GM12865 (cell line): ENCODE results near the gene SLC38A8.

Experiments used
- DNase-seq: peaks from one replicate; pipeline ENCODE4 v3.0.0; 2010; ENCODE audit warnings: low read depth
- H3K4me3 ChIP-seq: 2 replicates; pipeline ENCODE4 v1.5.1; 2011; ENCODE audit warnings: mild to moderate bottlenecking, low read depth, low read length, control low read depth
- TF ChIP-seq, protein P1 (sequence below): IDR thresholded peaks from 2 replicates; pipeline ENCODE4 v1.5.1; 2011; ENCODE audit warnings: low read length, control low read depth, low read depth, inconsistent platforms; ENCODE audit not compliant: insufficient read depth; ENCODE audit errors: missing control alignments

The SLC38A8 gene

DNA sequence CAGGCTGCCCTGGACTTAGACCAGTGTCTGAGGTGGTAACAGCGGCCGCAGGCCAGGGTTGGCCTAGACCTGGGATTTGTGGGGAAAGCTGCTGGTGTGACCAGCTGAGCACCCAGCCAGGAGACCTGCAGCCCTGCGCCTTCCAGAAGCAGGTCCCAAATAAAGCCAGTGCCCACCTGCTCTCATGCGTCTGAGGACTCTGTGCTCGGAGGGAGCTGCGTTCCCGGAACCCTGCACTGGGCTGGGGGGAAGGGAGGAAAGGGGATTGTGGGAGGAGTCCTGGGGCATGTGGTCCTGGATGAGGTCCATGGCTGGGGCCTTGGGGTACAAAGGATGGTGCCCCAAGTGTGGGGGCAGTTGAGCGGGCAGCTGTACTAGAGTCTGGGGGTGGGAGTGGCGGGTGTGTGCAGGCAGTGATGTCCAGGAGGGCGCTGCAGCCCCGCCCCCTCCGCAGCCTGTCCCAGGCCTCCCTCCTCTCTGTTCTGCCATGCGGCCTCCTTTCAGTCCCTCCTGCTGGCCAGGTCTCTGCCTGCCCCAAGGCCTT lies 76.4 kb downstream of the SLC38A8 start:
- TF ChIP-seq, protein P1, sequence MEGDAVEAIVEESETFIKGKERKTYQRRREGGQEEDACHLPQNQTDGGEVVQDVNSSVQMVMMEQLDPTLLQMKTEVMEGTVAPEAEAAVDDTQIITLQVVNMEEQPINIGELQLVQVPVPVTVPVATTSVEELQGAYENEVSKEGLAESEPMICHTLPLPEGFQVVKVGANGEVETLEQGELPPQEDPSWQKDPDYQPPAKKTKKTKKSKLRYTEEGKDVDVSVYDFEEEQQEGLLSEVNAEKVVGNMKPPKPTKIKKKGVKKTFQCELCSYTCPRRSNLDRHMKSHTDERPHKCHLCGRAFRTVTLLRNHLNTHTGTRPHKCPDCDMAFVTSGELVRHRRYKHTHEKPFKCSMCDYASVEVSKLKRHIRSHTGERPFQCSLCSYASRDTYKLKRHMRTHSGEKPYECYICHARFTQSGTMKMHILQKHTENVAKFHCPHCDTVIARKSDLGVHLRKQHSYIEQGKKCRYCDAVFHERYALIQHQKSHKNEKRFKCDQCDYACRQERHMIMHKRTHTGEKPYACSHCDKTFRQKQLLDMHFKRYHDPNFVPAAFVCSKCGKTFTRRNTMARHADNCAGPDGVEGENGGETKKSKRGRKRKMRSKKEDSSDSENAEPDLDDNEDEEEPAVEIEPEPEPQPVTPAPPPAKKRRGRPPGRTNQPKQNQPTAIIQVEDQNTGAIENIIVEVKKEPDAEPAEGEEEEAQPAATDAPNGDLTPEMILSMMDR = no peak
- no peak overlapping the region for H3K4me3 ChIP-seq
- DNase-seq = no peak

DNA sequence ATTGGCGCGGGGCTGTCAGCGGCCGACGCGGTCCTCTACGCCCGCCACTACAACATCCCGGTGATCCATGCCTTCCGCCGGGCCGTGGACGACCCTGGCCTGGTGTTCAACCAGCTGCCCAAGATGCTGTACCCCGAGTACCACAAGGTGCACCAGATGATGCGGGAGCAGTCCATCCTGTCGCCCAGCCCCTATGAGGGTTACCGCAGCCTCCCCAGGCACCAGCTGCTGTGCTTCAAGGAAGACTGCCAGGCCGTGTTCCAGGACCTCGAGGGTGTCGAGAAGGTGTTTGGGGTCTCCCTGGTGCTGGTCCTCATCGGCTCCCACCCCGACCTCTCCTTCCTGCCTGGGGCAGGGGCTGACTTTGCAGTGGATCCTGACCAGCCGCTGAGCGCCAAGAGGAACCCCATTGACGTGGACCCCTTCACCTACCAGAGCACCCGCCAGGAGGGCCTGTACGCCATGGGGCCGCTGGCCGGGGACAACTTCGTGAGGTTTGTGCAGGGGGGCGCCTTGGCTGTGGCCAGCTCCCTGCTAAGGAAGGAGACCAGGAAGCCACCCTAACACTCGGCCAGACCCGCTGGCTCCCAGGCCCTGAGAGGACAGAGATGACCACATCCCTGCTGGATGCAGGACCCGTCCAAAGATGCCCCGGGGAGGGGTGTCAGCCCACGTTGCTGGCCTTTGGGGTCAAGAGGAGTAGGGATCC lies 77.0 kb downstream of the SLC38A8 start:
- TF ChIP-seq, protein P1 = no peak
- H3K4me3 ChIP-seq = no peak overlapping the region
- DNase-seq = no peak

DNA sequence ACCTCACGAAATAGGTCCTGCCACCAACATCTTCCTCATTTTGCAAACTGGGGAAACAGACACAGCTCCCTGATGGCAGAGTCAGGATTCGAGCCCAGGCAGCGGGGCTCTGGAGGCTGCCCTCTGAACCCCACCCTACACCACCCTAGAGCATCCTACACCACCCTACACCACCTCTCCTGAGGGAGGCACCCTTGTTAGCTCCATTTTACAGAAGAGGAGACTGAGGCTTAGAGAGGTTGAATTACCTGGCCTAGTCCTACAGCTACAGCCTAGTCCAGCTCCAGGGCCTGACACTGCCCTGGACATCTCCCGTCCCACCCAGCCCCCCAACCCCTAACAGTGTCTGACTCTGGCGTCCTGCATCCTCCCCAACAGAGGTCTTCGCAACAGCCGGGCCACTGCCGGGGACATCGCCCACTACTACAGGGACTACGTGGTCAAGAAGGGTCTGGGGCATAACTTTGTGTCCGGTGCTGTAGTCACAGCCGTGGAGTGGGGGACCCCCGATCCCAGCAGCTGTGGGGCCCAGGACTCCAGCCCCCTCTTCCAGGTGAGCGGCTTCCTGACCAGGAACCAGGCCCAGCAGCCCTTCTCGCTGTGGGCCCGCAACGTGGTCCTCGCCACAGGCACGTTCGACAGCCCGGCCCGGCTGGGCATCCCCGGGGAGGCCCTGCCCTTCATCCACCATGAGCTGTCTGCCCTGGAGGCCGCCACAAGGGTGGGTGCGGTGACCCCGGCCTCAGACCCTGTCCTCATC lies 77.7 kb downstream of the SLC38A8 start:
- TF ChIP-seq, protein P1 = no peak
- H3K4me3 ChIP-seq = no peak overlapping the region

DNA sequence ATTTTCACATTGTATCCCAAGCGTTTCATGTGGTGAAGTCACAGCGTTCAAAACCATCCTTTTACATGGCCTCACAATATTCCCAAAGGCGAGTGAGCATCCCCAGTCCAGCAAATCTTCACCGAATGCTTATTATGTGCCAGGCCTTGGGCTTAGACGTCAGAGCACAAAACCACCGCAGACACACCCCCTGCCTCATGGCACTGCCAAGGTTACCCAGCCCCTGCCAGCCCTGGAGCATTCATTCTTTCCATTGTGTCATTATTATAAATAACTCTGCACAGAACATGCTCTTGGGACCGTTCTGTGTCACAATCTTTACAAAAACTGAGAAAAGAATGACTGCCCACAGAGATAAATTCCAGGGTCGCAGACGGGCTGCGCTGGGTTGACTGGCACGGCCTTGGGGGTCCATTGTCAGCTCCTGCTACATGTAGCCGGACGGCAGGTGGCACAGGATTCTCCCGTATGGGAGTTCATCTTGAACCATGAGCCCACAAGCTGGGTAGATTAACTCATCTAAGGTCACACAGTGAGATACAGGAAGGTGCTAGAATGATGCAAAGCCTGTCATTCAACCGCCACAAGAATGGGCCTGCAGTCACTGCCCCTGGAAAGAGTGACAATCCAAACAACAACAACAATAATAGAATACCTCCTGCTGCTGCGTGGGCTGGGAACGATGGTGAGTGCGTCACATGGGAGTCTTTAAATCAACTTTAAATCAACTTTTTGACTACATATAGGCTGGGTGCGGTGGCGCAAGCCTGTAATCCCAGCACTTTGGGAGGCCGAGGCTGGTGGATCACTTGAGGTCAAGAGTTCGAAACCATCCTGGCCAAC lies 79.1 kb downstream of the SLC38A8 start:
- TF ChIP-seq, protein P1 = no peak
- no peak for DNase-seq
- H3K4me3 ChIP-seq = no peak overlapping the region

More for the DNA sequence above, 77.7 kb downstream of the SLC38A8 start:
- no peak for DNase-seq

DNA sequence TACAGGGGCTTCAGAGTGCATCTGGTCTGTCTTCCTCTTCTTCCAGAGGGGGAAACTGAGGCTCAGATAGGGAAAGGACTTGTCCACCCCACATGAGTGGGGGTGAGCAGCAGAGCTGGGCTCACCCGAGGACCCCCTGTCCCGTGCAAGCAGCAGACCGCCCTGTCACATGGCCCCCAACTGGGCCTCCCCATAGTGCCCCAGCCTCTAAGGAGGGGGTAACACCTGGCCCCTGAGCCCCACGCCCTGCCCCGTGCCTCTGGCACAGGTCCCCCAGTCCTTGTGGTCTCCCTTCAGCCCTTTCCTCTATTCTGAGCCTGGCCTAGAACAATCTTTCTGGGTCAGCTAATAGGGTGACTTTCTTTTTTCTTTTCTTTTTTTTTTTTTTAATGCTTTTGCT lies 81.0 kb downstream of the SLC38A8 start:
- TF ChIP-seq, protein P1 = no peak
- H3K4me3 ChIP-seq = no peak overlapping the region
- DNase-seq = no peak

DNA sequence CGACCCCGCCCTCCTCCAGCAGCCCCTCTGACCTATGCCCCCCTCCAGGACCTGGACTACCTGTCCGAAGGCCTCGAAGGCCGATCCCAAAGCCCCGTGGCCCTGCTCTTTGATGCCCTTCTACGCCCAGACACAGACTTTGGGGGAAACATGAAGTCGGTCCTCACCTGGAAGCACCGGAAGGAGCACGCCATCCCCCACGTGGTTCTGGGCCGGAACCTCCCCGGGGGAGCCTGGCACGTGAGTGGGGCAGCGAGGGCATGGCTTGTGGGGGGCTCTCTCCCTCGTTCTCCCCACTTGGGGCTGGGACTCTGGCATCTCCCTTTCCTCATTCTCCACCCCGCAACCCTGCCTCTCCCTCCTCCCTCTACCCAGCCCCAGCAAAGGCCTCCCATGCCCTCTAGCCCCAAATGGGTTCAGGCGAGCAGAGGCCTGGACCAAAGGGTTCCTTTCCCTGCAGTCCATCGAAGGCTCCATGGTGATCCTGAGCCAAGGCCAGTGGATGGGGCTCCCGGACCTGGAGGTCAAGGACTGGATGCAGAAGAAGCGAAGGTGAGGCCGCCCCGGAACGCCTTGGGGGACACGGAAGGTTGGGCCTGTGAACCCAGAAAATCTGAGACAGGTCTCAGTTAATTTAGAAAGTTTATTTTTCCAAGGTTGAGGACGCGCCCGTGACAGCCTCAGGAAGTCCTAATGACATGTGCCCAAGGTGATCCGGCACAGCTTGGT lies 81.9 kb downstream of the SLC38A8 start:
- TF ChIP-seq, protein P1 = no peak
- no peak for DNase-seq
- no peak overlapping the region for H3K4me3 ChIP-seq
